Measurements from ENCODE around the gene TBC1D8. TPM values are rescaled to one million over a fixed set of nuclear protein-coding genes. Genes with fewer than 3 reads are reported as not detected.

TBC1D8 gene
- total and polyA plus RNA-seq, 2 experiments from 2014 or later, result 18.0 to 36.9 TPM

DNA sequence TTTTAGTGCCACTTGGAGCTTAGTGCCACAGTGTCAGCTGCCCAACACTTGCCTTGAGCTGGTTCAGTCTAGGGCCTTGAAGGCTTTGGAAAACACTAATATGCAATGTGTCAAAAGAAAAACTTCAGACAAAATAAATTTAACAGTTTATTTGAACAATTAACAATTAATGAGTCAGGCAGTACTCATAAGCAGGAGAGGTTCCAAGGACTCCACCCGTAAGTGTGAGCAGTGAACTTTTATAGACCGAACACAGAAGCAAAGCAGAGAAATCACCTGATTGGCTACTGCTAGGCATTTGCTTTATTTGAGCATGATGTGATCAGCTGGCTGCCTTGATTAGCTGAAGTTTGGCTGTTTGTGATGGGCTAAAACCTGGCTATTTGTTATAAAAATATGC is 49.5 kb upstream of the TBC1D8 start (continued):
- TF ChIP-seq, protein P1, sequence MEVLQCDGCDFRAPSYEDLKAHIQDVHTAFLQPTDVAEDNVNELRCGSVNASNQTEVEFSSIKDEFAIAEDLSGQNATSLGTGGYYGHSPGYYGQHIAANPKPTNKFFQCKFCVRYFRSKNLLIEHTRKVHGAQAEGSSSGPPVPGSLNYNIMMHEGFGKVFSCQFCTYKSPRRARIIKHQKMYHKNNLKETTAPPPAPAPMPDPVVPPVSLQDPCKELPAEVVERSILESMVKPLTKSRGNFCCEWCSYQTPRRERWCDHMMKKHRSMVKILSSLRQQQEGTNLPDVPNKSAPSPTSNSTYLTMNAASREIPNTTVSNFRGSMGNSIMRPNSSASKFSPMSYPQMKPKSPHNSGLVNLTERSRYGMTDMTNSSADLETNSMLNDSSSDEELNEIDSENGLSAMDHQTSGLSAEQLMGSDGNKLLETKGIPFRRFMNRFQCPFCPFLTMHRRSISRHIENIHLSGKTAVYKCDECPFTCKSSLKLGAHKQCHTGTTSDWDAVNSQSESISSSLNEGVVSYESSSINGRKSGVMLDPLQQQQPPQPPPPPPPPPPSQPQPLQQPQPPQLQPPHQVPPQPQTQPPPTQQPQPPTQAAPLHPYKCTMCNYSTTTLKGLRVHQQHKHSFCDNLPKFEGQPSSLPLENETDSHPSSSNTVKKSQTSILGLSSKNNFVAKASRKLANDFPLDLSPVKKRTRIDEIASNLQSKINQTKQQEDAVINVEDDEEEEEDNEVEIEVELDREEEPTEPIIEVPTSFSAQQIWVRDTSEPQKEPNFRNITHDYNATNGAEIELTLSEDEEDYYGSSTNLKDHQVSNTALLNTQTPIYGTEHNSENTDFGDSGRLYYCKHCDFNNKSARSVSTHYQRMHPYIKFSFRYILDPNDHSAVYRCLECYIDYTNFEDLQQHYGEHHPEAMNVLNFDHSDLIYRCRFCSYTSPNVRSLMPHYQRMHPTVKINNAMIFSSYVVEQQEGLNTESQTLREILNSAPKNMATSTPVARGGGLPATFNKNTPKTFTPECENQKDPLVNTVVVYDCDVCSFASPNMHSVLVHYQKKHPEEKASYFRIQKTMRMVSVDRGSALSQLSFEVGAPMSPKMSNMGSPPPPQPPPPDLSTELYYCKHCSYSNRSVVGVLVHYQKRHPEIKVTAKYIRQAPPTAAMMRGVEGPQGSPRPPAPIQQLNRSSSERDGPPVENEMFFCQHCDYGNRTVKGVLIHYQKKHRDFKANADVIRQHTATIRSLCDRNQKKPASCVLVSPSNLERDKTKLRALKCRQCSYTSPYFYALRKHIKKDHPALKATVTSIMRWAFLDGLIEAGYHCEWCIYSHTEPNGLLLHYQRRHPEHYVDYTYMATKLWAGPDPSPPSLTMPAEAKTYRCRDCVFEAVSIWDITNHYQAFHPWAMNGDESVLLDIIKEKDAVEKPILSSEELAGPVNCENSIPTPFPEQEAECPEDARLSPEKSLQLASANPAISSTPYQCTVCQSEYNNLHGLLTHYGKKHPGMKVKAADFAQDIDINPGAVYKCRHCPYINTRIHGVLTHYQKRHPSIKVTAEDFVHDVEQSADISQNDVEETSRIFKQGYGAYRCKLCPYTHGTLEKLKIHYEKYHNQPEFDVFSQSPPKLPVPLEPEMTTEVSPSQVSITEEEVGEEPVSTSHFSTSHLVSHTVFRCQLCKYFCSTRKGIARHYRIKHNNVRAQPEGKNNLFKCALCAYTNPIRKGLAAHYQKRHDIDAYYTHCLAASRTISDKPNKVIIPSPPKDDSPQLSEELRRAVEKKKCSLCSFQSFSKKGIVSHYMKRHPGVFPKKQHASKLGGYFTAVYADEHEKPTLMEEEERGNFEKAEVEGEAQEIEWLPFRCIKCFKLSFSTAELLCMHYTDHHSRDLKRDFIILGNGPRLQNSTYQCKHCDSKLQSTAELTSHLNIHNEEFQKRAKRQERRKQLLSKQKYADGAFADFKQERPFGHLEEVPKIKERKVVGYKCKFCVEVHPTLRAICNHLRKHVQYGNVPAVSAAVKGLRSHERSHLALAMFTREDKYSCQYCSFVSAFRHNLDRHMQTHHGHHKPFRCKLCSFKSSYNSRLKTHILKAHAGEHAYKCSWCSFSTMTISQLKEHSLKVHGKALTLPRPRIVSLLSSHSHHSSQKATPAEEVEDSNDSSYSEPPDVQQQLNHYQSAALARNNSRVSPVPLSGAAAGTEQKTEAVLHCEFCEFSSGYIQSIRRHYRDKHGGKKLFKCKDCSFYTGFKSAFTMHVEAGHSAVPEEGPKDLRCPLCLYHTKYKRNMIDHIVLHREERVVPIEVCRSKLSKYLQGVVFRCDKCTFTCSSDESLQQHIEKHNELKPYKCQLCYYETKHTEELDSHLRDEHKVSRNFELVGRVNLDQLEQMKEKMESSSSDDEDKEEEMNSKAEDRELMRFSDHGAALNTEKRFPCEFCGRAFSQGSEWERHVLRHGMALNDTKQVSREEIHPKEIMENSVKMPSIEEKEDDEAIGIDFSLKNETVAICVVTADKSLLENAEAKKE (CRISPR knock-in tag; IDR thresholded peaks at IDR 0.05), result no peak
- TF ChIP-seq EZH2 (IDR thresholded peaks at IDR 0.05; ENCODE audit: low read depth, unreplicated experiment) (no peak), JUNB (IDR thresholded peaks at IDR 0.05; ENCODE audit: unreplicated experiment) (no peak), CREB1 (CRISPR knock-in tag; IDR thresholded peaks at IDR 0.05; ENCODE audit: low read depth) (no peak)

DNA sequence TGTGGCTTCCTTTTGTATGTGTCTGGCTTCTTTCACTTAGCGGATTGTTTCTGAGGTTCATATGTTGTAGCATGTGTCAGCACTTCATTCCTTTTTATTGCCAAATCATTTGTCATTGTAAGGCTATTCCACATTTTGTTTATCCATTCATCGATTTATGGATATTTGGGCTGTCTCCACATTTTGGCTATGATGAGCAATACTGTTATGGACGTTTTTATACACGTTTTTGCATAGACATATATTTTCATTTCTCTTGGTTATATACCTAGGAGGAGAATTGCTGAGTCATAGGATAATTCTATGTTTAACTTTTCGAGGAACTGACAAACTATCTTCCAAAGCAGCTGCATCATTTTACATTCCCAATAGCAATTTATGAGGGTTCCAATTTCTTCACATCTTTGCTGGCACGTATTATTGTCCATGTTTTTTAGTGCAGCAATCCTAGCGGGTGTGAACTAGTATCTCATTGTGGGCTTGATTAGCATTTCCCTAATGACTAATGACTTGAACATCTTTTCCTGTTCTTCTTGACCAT is 48.1 kb upstream of the TBC1D8 start:
- Histone ChIP-seq H3K27me3 (ENCODE audit: insufficient read depth) (no peaks in the 10 kb centered on the region), H3K4me2 (no peak overlapping the region), H4K20me1 (replicated peaks; ENCODE audit: insufficient read depth) (no peaks in the 10 kb centered on the region), H2AFZ (no peak overlapping the region), H3K27ac (ENCODE audit: low read depth) (no peak overlapping the region), H3K4me3 (no peak overlapping the region), H3K4me1 (ENCODE audit: insufficient read depth) (no peaks in the 10 kb centered on the region), H3K36me3 (ENCODE audit: insufficient read depth) (no peaks in the 10 kb centered on the region; the same call in 1 of the 2 replicates), H3F3A (replicated peaks; ENCODE audit: low read depth) (no peaks in the 10 kb centered on the region), H3K9me2 (ENCODE audit: insufficient read depth) (no peaks in the 10 kb centered on the region), H3K79me2 (replicated peaks; ENCODE audit: insufficient read depth) (no peaks in the 10 kb centered on the region)
- H3K9me3 Mint-ChIP-seq, result no peaks in the 10 kb centered on the region
- peaks cover 15% of the 10 kb centered on the region; the same call in 2 of the 3 replicates for H3K4me1 Mint-ChIP-seq
- no peaks in the 10 kb centered on the region for H3K36me3 Mint-ChIP-seq (ENCODE audit: low read depth)
- no peak for DNase-seq (ENCODE audit: low spot score)
- H3K27me3 Mint-ChIP-seq (ENCODE audit: insufficient read depth, low read depth, poor library complexity), result peaks cover 9% of the 10 kb centered on the region
- H3K4me3 Mint-ChIP-seq, result no peak overlapping the region
- H3K27ac Mint-ChIP-seq, result no peak overlapping the region; the same call in 1 of the 2 replicates
- no peak for ATAC-seq
- no peak for TF ChIP-seq EZH2 (IDR thresholded peaks at IDR 0.05; ENCODE audit: low read depth, unreplicated experiment)
- no peak for TF ChIP-seq NANOG (IDR thresholded peaks at IDR 0.05; ENCODE audit: borderline replicate concordance)
- no peak for TF ChIP-seq POLR2AphosphoS5 (IDR thresholded peaks at IDR 0.05; ENCODE audit: low read depth)
- no peak for TF ChIP-seq EZH2phosphoT487 (IDR thresholded peaks at IDR 0.05; ENCODE audit: unreplicated experiment)
- TF ChIP-seq JUNB (IDR thresholded peaks at IDR 0.05; ENCODE audit: unreplicated experiment), result no peak
- no peak for TF ChIP-seq STAT1 (IDR thresholded peaks at IDR 0.05; ENCODE audit: unreplicated experiment)
- TF ChIP-seq, protein P2, sequence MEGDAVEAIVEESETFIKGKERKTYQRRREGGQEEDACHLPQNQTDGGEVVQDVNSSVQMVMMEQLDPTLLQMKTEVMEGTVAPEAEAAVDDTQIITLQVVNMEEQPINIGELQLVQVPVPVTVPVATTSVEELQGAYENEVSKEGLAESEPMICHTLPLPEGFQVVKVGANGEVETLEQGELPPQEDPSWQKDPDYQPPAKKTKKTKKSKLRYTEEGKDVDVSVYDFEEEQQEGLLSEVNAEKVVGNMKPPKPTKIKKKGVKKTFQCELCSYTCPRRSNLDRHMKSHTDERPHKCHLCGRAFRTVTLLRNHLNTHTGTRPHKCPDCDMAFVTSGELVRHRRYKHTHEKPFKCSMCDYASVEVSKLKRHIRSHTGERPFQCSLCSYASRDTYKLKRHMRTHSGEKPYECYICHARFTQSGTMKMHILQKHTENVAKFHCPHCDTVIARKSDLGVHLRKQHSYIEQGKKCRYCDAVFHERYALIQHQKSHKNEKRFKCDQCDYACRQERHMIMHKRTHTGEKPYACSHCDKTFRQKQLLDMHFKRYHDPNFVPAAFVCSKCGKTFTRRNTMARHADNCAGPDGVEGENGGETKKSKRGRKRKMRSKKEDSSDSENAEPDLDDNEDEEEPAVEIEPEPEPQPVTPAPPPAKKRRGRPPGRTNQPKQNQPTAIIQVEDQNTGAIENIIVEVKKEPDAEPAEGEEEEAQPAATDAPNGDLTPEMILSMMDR (conservative IDR thresholded peaks at IDR 0.05; ENCODE audit: low read depth in 2 of 2), result no peak
- no peak for TF ChIP-seq ZNF331 (CRISPR knock-in tag; IDR thresholded peaks at IDR 0.05; ENCODE audit: low read depth)
- TF ChIP-seq CREB1 (CRISPR knock-in tag; IDR thresholded peaks at IDR 0.05; ENCODE audit: low read depth), result no peak
- no peak for TF ChIP-seq REST (IDR thresholded peaks at IDR 0.05; ENCODE audit: unreplicated experiment)
- no peak for TF ChIP-seq ETS1 (IDR thresholded peaks at IDR 0.05)

All from GM23338 (cell line).